GM18907 (cell line): ENCODE results near the gene CREB5.

Experiments
- ATAC-seq: cut with Tn5 transposase; IDR thresholded peaks from one replicate; pipeline ENCODE4 v1.9.1; 2021; ENCODE audit warnings: mild to moderate bottlenecking, moderate library complexity; ENCODE audit not compliant: unreplicated experiment

CREB5 gene

DNA sequence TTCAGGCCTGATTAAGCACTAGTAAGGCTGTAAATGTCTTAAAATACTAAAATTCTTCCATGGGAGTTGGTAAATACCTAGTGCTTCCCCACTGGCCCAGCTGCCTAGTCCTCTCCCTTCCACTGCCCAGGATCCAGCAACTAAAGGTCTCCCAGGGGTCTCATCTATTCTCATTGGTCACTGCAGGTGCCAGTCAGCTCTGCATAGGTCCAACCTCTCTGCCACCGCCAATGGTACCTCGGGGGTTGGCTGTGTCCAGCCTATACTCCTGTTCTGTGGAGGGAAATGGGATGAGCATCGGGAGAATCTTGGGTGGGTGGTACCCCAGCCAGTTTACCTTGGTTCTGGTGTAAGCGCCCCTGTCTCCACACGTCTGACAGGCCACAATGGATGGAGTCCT is 6.1 kb upstream of the CREB5 start:
- no peak for ATAC-seq

- ATAC-seq, result no peak
These were observed 4.7 kb upstream of the CREB5 start for GRCh38 chr7:28407651-28408050.

- ATAC-seq, result no peak
These were observed 4.0 kb upstream of the CREB5 start for GRCh38 chr7:28408105-28408959.

DNA sequence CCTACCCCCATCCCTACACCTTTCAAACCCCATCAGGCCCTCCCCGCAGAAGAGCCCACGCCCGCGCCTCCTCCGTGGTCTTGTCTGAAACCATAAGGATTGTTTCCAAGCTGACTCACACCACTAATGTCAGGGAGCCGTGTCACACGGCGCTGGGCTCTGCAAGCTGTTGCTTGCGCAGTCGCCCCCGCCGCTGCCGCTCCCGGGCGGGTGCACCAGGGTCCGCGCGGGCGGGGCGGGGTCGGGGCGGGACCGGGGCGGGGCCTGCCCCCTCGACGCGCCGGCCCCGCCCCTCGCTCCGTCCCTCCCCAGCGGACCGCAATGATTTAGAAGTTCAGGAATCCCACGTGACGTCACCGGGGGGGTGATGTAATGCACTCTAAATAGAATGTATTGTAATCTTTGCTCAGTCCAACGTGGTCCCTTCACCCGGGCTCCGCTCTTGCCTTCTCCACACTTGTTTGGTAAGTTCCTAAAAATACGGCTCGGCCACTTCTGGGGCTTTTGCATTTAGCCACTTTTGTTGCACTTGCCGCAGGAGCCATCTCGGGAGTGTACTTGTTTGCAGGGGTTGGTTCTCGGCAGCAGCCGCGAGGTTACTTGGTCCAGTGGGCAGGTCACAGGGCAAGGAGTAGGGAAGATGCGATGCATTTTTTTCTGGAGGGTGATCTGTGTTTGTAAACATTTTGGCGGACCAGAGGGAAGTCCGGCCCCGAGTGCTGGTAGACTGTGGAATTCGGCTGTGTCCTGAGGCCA is 3.2 kb upstream of the CREB5 start:
- no peak for ATAC-seq

GRCh38 chr7:28409716-28410627 is 2.3 kb upstream of the CREB5 start:
- no peak for ATAC-seq

GRCh38 chr7:28410628-28411531 is 1.4 kb upstream of the CREB5 start:
- no peak for ATAC-seq

DNA sequence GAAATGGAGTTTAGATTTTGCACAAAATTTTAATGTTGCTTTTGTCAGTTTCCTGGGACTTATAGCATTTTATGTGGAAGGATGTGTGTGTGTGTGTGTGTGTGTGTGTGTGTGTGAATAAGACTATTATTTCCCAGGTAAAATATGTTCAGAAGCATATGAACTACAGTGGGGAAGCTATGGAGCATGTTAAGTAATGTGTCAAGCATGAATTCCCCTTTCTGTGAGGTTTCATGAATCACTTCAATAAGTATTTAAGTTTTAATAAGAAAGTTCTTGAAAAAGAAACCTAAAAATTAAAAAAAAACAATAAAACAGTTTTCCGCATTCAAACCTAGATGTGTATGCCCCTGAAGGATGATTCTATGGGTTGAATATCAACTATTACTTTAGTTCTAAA is 693 bp downstream of the CREB5 start:
- ATAC-seq, result no peak

DNA sequence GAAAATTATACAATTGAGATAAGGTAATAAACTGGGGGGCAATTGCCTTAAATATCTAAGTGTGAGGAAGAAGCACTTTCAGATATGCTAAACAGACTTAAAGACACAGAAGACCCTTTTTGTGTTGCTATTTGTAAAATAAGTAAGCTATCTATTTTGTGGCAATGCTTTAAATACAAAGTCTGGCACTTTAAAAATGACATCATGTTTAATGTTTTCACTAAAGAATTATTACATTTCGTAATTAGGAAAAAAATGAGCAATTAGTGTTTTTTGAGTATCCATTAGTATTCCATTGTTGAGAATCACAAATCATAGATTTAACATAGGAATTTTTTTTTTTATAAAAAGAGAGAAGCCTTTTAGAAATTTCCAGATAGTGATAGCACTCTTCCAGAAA is 2.1 kb downstream of the CREB5 start:
- ATAC-seq, result no peak

DNA sequence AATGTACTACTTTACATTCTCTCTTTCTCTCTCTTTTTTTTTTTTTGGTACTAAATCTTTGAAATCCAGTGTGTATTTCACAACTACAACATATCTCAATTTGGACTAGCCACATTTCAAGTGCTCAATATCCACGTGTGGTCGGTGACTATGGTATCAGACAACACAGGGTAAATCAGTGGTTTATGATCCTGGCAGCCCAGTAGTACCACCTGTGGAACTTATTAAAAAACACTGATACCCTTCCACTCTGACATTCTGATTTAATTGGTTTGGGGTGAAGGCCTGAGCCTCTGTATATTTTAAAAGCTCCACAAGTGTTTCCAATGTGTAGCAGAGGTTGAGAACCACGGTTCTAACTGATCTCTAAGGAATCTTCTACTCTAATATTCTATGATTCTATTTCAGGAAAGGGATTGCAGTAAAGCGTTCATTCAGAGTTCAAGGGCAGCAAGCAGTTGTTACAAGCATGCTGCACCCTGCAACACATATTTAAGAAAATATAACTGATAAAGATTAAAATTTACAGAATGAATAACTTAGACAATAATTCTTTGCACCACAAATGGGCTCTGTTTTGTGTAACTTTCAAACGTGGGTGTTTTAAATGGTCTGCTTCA is 5.1 kb downstream of the CREB5 start:
- ATAC-seq, result no peak

GRCh38 chr7:28418311-28418710 is 6.0 kb downstream of the CREB5 start:
- ATAC-seq, result no peak

DNA sequence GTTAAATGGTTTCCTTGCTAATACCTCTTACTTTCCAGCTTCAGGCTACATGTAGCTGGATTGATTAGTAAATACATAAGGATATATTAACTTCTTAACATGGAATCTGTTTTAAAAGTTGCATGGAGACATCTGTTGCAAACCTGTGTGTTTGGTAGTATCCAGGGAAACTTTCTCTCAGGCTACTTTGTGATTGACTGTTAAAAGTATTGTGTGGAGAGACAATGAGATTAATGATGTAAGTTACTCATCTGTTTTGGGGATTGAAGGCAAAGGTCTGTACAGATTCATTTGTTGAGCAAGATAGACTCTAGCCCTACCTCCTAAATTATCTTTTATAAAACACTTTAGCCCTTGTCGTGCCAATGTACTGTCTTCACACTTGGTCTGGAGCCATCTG is 6.6 kb downstream of the CREB5 start:
- no peak for ATAC-seq

GRCh38 chr7:28419716-28420115 is 7.4 kb downstream of the CREB5 start:
- no peak for ATAC-seq

- ATAC-seq, result no peak
These were observed 10.8 kb downstream of the CREB5 start for GRCh38 chr7:28423112-28423511.

DNA sequence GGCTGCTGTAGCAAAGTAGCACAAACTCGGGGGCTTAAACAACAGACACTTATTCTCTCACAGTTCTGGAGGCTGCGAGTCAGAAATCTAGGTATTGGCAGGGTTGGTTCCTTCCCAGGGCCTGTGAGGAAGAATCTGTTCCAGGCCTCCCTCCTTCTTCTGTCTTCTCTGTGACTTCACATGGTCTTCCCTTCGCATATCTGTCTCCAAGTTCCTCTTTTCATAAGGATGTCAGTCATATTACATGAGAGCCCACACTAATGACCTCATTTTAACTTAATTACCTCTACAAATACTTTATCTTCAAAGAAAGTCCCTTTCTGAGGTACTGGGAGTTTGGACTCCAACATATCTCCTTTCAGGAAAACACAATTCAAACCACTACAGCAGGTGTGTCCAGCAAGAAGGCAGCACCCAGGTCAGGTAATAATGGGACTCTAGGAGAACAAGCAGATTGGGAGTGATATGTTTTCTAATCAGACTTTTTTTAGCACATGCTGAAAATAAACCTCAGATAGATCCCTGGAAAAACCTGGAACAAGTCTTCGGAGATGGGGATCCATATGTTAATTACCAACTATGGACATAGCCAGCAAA is 11.7 kb downstream of the CREB5 start:
- no peak for ATAC-seq

DNA sequence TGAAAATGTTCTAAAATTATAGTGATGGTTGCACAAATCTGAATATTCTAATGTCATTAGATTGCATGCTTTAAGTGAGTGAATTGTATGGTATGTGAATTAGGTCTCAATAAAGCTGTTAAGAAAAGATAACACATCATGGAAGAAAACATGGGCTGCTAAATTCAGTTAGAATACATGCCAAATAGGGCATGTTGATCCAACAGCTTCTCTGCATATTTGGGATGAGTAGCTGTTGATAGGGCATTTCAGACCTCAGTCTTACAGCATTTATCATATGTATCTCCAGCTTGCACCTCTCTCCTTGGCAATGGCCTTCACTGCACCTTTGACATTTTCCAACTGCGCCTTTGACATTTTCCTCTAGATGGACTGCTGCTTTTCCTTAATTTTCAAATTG is 13.2 kb downstream of the CREB5 start:
- ATAC-seq, result no peak

DNA sequence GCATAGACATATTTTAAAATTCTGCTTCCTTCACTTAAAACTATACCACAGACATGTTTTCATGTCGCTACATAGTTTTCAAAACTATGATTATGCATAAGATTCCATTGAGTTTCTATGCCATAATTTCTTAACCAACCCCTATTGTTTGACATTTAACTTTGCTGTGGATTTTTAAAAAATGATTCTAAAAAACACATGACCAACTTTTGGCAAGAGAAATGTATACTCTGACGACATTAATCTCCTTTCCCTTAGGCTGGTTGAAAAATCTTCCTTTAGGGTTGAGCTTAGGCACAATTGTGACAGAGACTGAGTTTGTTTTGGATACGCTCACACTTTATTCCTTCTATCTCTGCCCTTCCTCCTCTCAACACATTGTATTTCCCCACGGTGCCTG is 14.9 kb downstream of the CREB5 start:
- ATAC-seq, result no peak

- no peak for ATAC-seq
These were observed 18.3 kb downstream of the CREB5 start for GRCh38 chr7:28430616-28431015.

DNA sequence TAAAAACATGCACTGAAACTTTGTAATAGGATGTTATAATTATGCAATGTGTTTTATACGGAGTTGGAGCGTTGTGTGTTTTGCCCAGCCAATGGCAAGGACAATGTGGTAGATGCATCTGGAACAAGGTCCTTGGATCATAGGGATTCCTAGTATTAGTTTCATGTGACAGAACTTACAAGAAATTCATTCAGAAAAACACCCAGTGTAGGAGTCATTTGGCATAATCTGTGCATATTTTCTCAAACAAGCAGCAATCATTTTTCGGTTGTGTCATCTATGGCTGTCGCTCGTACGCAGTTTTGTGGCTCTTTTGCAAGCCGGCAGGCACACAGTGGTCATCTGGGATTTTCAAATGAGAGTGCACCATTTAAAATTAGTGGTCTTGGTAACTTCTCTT is 19.8 kb downstream of the CREB5 start:
- ATAC-seq, result no peak

DNA sequence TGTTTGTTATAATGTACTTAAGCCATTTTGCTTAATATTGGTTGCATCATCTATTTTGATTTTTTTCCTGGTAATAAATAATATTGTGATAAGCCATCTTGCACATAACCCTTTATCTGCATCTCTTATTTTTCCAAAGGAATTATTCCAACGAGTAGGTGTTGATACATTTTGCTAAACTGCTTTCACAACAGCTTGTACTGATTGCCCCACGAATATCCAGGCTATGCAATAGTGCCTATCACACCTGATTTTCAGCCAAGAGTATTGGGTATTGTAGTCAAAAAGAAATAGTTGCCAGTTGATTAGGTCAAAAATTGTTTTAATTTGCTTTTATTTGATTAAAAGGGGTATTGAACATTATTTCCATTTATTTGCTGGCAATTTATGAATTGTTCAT is 20.7 kb downstream of the CREB5 start:
- no peak for ATAC-seq
